Mucosa of stomach (tissue), 1 donor: ENCODE data around the gene RAPGEF1.

Source experiments
- H3K27me3 ChIP-seq: one replicate; pipeline ENCODE4 v1.7.0; 2013; ENCODE audit warnings: mild to moderate bottlenecking, low read length; ENCODE audit not compliant: control insufficient read depth, insufficient read depth
- H3K36me3 ChIP-seq: one replicate; pipeline ENCODE4 v1.7.0; 2013; ENCODE audit warnings: low read length; ENCODE audit not compliant: control insufficient read depth, insufficient read depth
- H3K4me1 ChIP-seq: one replicate; pipeline ENCODE4 v1.7.0; 2013; ENCODE audit warnings: mild to moderate bottlenecking, low read length; ENCODE audit not compliant: control insufficient read depth, insufficient read depth
- H3K4me3 ChIP-seq: one replicate; pipeline ENCODE4 v1.7.0; 2013; ENCODE audit warnings: low read length
- H3K9ac ChIP-seq: one replicate; pipeline ENCODE4 v1.7.0; 2013; ENCODE audit warnings: mild to moderate bottlenecking, low read length, moderate library complexity
- H3K9me3 ChIP-seq: one replicate; pipeline ENCODE4 v1.7.0; 2013; ENCODE audit warnings: mild to moderate bottlenecking, low read length, moderate library complexity; ENCODE audit not compliant: control insufficient read depth
- donor health status: Pancreatic carcinoma.

Gene RAPGEF1

GRCh38 chr9:131616983-131617604, 122.8 kb downstream of the RAPGEF1 start:
- Histone ChIP-seq H3K36me3 (peaks cover 23% of the 10 kb centered on the region), H3K4me3 (no peak overlapping the region), H3K9ac (no peak overlapping the region)

GRCh38 chr9:131614340-131614915, 125.4 kb downstream of the RAPGEF1 start:
- Histone ChIP-seq H3K36me3 (peaks cover 6% of the 10 kb centered on the region), H3K4me1 (peaks cover 4% of the 10 kb centered on the region), H3K4me3 (no peak overlapping the region)

More at GRCh38 chr9:131616983-131617604, 122.8 kb downstream of the RAPGEF1 start:
- no peaks in the 10 kb centered on the region for H3K27me3 ChIP-seq
- H3K4me1 ChIP-seq = no peaks in the 10 kb centered on the region
- H3K9me3 ChIP-seq = no peaks in the 10 kb centered on the region

GRCh38 chr9:131613921-131614320, 126.0 kb downstream of the RAPGEF1 start:
- Histone ChIP-seq H3K9me3 (no peaks in the 10 kb centered on the region), H3K4me3 (no peak overlapping the region), H3K9ac (no peak overlapping the region), H3K4me1 (peaks cover 9% of the 10 kb centered on the region), H3K27me3 (no peaks in the 10 kb centered on the region), H3K36me3 (peaks cover 5% of the 10 kb centered on the region)

More at GRCh38 chr9:131614340-131614915, 125.4 kb downstream of the RAPGEF1 start:
- no peaks in the 10 kb centered on the region for H3K27me3 ChIP-seq
- H3K9me3 ChIP-seq = no peaks in the 10 kb centered on the region
- no peak overlapping the region for H3K9ac ChIP-seq

GRCh38 chr9:131612851-131613250, 127.0 kb downstream of the RAPGEF1 start:
- Histone ChIP-seq H3K4me1 (peaks cover 18% of the 10 kb centered on the region), H3K9ac (no peak overlapping the region), H3K9me3 (no peaks in the 10 kb centered on the region), H3K27me3 (no peaks in the 10 kb centered on the region), H3K4me3 (no peak overlapping the region), H3K36me3 (peaks cover 3% of the 10 kb centered on the region)

GRCh38 chr9:131611586-131612315, 128.1 kb downstream of the RAPGEF1 start:
- Histone ChIP-seq H3K4me3 (no peak overlapping the region), H3K27me3 (no peaks in the 10 kb centered on the region), H3K36me3 (peaks cover 3% of the 10 kb centered on the region), H3K4me1 (peaks cover 29% of the 10 kb centered on the region), H3K9ac (no peak overlapping the region), H3K9me3 (no peaks in the 10 kb centered on the region)

- H3K4me3 ChIP-seq = no peak overlapping the region
- no peaks in the 10 kb centered on the region for H3K9me3 ChIP-seq
- no peaks in the 10 kb centered on the region for H3K27me3 ChIP-seq
- H3K36me3 ChIP-seq = peaks cover under 1% of the 10 kb centered on the region
- H3K9ac ChIP-seq = no peak overlapping the region
- H3K4me1 ChIP-seq = peaks cover 40% of the 10 kb centered on the region
Measured at GRCh38 chr9:131610231-131610761, 129.6 kb downstream of the RAPGEF1 start.

- no peak overlapping the region for H3K9ac ChIP-seq
- H3K9me3 ChIP-seq = no peaks in the 10 kb centered on the region
- no peaks in the 10 kb centered on the region for H3K27me3 ChIP-seq
- H3K4me1 ChIP-seq = peaks cover 40% of the 10 kb centered on the region
- H3K4me3 ChIP-seq = no peak overlapping the region
- no peaks in the 10 kb centered on the region for H3K36me3 ChIP-seq
Measured at GRCh38 chr9:131609099-131609830, 130.6 kb downstream of the RAPGEF1 start.

- no peaks in the 10 kb centered on the region for H3K9me3 ChIP-seq
- H3K27me3 ChIP-seq = no peaks in the 10 kb centered on the region
- H3K4me1 ChIP-seq = peaks cover 40% of the 10 kb centered on the region
- no peaks in the 10 kb centered on the region for H3K36me3 ChIP-seq
- H3K4me3 ChIP-seq = no peak overlapping the region
- H3K9ac ChIP-seq = no peak overlapping the region
Measured at GRCh38 chr9:131608493-131609037, 131.3 kb downstream of the RAPGEF1 start.

GRCh38 chr9:131607591-131607990, 132.3 kb downstream of the RAPGEF1 start:
- no peak overlapping the region for H3K4me3 ChIP-seq
- peaks cover 40% of the 10 kb centered on the region for H3K4me1 ChIP-seq
- no peaks in the 10 kb centered on the region for H3K9me3 ChIP-seq
- no peak overlapping the region for H3K9ac ChIP-seq
- no peaks in the 10 kb centered on the region for H3K36me3 ChIP-seq
- no peaks in the 10 kb centered on the region for H3K27me3 ChIP-seq

- no peaks in the 10 kb centered on the region for H3K9me3 ChIP-seq
- no peak overlapping the region for H3K9ac ChIP-seq
- no peaks in the 10 kb centered on the region for H3K27me3 ChIP-seq
- H3K4me3 ChIP-seq = no peak overlapping the region
- H3K4me1 ChIP-seq = peaks cover 40% of the 10 kb centered on the region
- no peaks in the 10 kb centered on the region for H3K36me3 ChIP-seq
Measured at GRCh38 chr9:131606896-131607567, 132.8 kb downstream of the RAPGEF1 start.
